GM21367 (cell line): Measurements from ENCODE around the gene RIMS4.
"Not testable (repeated sequence)": the region's sequence is repeated elsewhere in the genome, so short reads cannot be mapped to it uniquely, and the experiment has no call there.

Source experiments
- ATAC-seq: cut with Tn5 transposase; IDR thresholded peaks from one replicate; pipeline ENCODE4 v1.9.1; 2021; ENCODE audit not compliant: unreplicated experiment

Gene RIMS4

GRCh38 chr20:44765701-44766347 lies 44.5 kb downstream of the RIMS4 start:
- ATAC-seq: no peak

DNA sequence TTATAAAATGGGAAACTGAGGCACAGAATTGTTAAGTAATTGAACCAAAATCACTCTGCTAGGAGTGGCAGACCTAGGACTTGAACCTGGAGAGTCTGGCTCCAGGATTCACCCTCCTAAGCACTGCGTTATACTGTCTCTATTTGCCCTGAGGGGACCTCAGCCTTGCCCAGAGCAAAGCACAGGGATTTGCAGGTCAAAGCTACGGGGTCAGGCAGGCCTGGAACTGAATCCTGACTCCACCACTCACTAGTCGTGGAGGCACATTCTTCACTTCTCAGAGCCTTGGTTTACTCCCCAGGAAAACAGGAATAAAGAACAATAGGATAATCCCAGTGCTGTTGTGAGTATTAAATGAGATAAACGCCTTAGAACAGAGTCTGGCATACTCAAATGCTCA lies 45.3 kb downstream of the RIMS4 start:
- ATAC-seq: no peak

DNA sequence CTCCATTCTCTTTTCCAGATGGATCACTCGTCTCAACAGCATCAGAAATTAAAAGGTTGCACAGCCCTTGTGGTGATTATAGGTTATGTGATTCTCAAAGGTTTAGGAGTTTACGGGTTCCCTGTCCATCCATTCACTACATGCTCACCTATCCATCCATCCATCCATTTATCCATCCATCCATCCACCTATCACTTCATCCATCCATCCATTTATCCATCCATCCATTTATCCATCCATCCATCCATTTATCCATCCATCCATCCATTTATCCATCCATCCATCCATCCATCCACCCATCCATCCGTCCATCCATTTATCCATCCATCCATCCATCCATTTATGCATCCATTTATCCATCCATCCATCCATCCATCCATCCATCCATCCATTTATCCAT lies 46.5 kb downstream of the RIMS4 start:
- not testable (repeated sequence) for ATAC-seq

DNA sequence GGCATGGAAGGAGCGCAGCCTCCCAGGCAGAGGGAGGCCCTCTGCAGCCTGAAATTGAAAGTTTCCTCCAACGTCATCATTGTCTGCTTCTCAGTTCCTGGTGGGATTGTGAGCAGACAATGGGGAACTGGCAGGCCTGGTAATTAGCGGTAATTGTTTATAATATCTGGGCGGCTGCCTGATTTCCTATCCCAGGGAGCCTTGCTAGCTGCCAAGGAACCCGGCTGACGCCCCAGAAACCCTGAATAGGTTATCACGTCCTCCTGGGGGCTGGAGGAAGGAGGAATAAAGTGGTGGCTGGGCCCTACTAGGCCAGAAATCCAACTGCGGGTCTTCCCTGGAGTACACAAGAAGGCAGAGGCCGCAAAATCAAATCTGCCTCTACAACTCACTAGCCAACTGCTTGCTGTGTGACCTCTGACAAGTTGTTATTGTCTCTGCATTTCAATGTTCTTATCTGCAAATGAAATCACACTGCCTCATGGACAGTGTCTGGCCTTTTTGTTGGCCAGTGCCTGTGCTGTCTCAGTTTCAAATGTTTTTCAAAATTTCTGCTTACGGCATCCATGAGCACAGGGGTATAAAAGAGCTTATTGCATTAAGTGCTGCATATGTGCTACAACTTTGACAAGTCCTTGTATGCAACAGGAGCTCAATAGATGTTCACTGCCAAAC lies 47.7 kb downstream of the RIMS4 start:
- no peak for ATAC-seq

GRCh38 chr20:44761423-44761822 lies 48.9 kb downstream of the RIMS4 start:
- no peak for ATAC-seq

- ATAC-seq: no peak
Observed at GRCh38 chr20:44759595-44759994, 50.8 kb downstream of the RIMS4 start.

DNA sequence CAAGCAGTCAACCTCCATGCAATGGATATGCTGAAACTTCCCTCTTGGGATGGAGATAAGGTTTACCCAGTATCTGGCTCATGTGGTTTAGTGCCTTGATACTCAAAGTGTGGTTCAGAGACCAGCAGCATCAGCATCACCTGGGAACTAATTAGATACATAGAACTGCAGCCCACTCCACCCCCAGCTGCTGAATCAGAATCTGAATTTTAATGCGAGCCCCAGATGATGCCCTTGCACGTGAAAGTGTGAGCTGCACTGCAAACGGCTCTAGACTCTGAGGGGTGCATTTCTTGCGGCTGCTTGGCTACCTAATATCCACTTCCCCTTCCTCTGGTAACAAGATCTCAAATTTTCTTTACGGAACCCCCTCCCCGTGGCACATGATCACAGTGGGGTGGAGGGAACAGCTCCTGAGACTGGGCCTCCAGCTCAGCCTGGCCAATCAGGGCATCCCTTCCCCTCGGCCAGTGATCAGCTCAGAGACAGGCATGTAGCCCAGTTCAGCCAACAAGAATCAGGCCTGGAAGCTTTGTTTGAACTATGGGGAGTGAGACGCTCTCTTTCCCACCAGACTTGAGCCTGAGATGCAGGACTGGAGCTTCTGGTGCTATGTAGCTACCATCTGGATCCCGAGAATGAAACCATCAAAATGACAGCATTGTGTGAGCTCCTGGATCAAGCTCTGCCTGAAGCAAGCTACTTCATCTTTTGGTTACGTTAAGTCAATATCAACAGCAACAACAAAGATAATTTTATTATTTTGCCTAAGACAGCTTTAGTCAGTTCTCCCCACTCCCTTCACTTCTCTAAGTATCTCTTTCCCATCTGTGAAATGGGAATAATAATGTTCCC lies 51.9 kb downstream of the RIMS4 start:
- no peak for ATAC-seq

DNA sequence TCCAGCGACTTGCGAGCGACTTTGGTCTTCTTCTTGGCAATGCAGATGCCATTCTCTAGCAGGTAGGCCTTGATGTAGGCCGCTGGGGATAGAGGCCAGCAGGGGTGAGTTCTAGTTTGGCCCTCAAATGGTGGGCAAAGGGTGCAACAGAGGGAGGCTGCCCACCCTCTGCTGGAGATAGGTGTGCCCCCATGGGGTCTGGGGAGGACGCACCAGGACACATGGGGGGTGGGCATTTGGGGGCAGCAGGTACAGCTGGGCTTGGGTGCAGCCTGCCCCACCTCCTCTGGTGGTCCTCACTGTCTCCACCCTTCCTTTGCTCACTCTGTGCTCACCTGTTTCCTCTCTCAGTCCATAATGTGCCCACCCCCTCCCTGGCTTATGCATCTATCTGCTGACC lies 53.4 kb downstream of the RIMS4 start:
- ATAC-seq: no peak

DNA sequence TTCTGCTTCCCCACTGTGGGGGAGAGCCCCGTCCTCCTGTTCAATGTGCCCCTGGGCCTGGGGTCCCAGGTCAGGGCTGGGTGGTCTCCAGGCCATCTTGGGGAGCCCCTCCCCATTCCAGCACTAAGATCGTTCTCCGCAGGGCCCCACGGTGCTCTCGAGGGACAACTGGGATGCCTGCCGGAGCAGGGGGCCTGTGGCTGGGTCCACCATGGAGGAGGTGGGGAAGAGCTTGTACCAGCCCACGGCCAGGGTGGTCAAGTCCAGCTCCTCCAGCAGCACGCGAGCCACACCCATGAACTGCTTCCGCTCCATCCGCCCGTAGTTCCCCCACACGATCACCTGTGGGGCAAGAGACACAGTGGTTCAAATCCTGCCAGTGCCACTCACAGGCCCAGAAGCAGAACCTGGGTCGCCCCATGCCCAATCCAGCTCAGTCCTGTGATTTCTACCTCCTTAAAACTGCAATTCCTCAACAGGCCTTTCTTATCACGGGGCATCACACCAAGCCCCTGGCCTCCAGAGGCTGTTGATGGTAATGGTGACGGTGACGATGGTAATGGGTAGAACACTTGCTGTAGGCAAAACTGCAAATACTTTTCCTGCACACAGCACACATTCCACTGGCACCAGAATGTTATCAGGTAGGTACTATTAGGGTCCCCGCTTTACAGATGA lies 54.2 kb downstream of the RIMS4 start:
- ATAC-seq: no peak

- ATAC-seq: no peak
Observed at GRCh38 chr20:44754554-44754953, 55.8 kb downstream of the RIMS4 start.

DNA sequence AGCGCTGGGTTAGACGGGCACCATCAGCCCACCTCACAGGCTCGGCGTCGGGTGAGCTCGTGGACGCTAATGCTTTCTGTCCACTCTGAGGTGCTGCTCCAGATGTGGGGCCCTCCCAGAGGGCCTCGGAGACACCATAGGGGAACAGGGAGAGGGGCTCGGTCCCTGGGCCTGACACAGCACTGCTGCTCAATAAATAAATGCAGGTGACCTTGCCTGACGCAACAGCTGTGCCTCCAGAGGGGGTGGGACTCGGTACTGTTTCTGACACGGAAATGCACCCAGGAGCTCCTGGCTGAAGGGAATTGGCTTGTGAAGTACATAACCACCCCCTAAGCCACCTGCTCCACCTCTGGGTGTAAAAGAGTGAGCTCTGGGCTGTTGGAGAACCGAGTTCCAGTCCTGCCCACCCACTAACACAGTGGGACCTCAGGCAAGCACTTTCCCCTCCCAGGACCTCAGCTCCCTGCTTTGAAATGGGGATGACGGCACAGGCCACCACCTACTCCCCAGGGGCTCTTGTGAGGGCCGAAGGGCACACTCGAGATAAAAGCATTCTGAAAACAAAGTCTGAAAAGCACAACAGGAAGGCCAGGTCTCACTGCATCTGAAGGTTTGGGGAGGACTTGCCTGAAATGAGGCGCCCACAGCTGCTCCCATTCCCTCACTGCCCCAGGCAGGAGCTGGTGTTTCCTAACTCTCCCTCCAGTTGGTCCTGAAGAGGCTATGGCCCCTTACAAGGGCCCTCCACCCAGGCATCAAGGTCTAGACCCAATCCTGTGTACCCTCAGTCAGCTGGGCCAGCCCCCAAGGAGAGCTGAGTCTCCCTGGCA lies 58.0 kb downstream of the RIMS4 start:
- ATAC-seq: no peak

- ATAC-seq: no peak
Observed at GRCh38 chr20:44750081-44750805, 60.1 kb downstream of the RIMS4 start.

DNA sequence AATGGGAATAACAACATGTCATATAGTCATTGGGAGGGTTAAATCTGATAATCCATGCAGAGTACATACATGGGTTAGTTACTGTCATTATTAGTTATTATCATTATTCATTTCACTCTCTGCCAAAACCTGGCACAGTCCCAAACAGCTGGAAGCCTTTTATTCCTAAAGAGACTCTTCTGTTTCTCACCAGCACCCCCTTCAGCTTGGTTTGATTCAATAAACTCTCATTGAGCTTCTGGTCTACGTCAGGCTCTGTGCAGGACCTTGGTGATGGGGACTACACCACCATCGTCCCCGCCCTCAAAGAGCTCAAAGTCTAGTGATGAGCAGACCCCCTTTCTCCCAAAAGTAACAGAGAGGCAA lies 62.4 kb downstream of the RIMS4 start:
- ATAC-seq: no peak

GRCh38 chr20:44747166-44748004 lies 63.0 kb downstream of the RIMS4 start:
- ATAC-seq: no peak

GRCh38 chr20:44746367-44747165 lies 63.8 kb downstream of the RIMS4 start:
- ATAC-seq: no peak

DNA sequence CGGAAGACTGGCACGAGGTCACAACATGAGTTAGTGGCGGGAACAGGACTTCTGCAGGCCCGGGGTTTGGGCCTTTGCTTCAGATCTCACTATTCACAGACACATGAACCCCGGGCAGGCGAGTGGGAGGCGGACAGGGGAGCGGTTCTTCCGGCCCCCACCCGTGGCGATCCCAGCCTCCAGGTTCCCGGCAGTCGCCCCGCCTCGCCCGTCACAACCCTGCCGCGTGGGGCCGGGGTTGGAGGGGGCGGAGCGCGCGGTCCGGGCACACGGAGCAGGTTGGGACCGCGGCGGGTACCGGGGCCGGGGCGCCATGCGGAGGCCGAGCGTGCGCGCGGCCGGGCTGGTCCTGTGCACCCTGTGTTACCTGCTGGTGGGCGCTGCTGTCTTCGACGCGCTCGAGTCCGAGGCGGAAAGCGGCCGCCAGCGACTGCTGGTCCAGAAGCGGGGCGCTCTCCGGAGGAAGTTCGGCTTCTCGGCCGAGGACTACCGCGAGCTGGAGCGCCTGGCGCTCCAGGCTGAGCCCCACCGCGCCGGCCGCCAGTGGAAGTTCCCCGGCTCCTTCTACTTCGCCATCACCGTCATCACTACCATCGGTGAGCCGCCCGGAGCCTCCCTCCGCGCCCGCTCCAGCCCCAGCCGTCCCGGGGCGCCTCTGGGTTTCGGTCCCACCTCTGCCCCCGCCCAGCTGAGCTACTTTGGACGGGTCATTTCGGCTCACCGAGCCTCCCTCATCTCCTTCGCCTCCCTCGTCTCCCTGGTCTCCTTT lies 64.6 kb downstream of the RIMS4 start, which contains the start of gene KCNK15:
Gene KCNK15, plus strand, starts transcription at position 268 of the 769 bp plus-strand sequence. Its CDS starts 46 bp downstream, at position 314.
- no peak for ATAC-seq

GRCh38 chr20:44745122-44745597 lies 65.2 kb downstream of the RIMS4 start:
- ATAC-seq: no peak
